Gastroesophageal sphincter (tissue), 3 donors: Measurements from ENCODE around the gene SPATA20.

Experiments used
- CTCF ChIP-seq, 4 experiments: fragments of 200-600 bp in 2 of 4; fragments of 450-650 bp in 2 of 4; sonication (generic) in 1 of 4; IDR thresholded peaks; one replicate each; pipeline ENCODE4 v1.5.1; 2017 to 2019; ENCODE audit warnings: antibody characterized with exemption in 4 of 4, mild to moderate bottlenecking in 2 of 4, moderate library complexity in 2 of 4
- EP300 ChIP-seq: sonication (generic); formaldehyde crosslinking; IDR thresholded peaks from one replicate; pipeline ENCODE4 v1.6.1; 2017; ENCODE audit warnings: antibody characterized with exemption, mild to moderate bottlenecking
- POLR2A ChIP-seq, 2 donors: fragments of 450-650 bp; IDR thresholded peaks; one replicate each; pipeline ENCODE4 v1.6.1; 2017; ENCODE audit warnings: antibody characterized with exemption in 2 of 2, mild to moderate bottlenecking in 2 of 2, moderate library complexity in 1 of 2

- no peak for TF ChIP-seq POLR2A (IDR thresholded peaks at IDR 0.05)
- no peak for TF ChIP-seq CTCF (IDR thresholded peaks at IDR 0.05)
- no peak for TF ChIP-seq EP300
Observed at GRCh38 chr17:50598487-50598886, 51.5 kb downstream of the SPATA20 start.
